ENCODE measurements around the gene TEX2.

- TF ChIP-seq ETS1 (CRISPR knock-in tag; IDR thresholded peaks at IDR 0.05) (no peak), MAX (IDR thresholded peaks at IDR 0.05) (no peak), MTF1 (CRISPR knock-in tag; IDR thresholded peaks at IDR 0.05) (no peak), BHLHE40 (IDR thresholded peaks at IDR 0.05; ENCODE audit: low read length) (no peak), ZNF546 (CRISPR knock-in tag; conservative IDR thresholded peaks at IDR 0.05) (no peak), CTCF (CRISPR knock-in tag; IDR thresholded peaks at IDR 0.05) (no peak)
These were observed 128.1 kb downstream of the TEX2 start for GRCh38 chr17:64135000-64135399.

All from HepG2 (cell line).